Mesothelial cell of epicardium (in vitro differentiated cells): ENCODE results near the gene GARIN3. TPM values are rescaled to one million over a fixed set of nuclear protein-coding genes. Genes with fewer than 3 reads are reported as not detected.

ENCODE experiments used
- DNase-seq, 2 experiments: peaks; one replicate each; pipeline ENCODE4 v3.0.0; 2021; ENCODE audit warnings: low spot score in 2 of 2; ENCODE audit not compliant: unreplicated experiment in 2 of 2
- H3K27ac Mint-ChIP-seq: 2 replicates; pipeline ENCODE4 v1.8.0; 2021; ENCODE audit warnings: mixed read lengths
- H3K27me3 Mint-ChIP-seq: 2 replicates; pipeline ENCODE4 v1.8.0; 2021; ENCODE audit warnings: low read depth, mixed read lengths
- H3K36me3 Mint-ChIP-seq: 2 replicates; pipeline ENCODE4 v1.8.0; 2021; ENCODE audit warnings: mixed read lengths
- H3K4me1 Mint-ChIP-seq: 2 replicates; pipeline ENCODE4 v1.8.0; 2021; ENCODE audit warnings: mixed read lengths
- H3K4me3 Mint-ChIP-seq: 2 replicates; pipeline ENCODE4 v1.8.0; 2021; ENCODE audit warnings: mild to moderate bottlenecking, moderate library complexity, mixed read lengths
- H3K9me3 Mint-ChIP-seq: 2 replicates; pipeline ENCODE4 v1.8.0; 2021; ENCODE audit warnings: mixed read lengths
- CTCF ChIP-seq: fragments of 200-600 bp; sonication (generic); IDR thresholded peaks from one replicate; pipeline ENCODE4 v1.5.0; 2021; ENCODE audit warnings: antibody characterized with exemption; ENCODE audit not compliant: unreplicated experiment
- total RNA-seq: library from RNA; stranded (reverse); gene quantifications from 3 replicates; pipeline ENCODE4 v1.2.1, GENCODE V29; 2021

GARIN3 gene
- total RNA-seq, 1 donor from 2014 or later: not detected

GRCh38 chr5:157115502-157115901 is 50.6 kb downstream of the GARIN3 start:
- H3K36me3 Mint-ChIP-seq: no peaks in the 10 kb centered on the region
- H3K9me3 Mint-ChIP-seq: no peaks in the 10 kb centered on the region
- no peak overlapping the region for H3K27ac Mint-ChIP-seq
- H3K4me3 Mint-ChIP-seq: no peak overlapping the region
- no peak for TF ChIP-seq CTCF
- H3K27me3 Mint-ChIP-seq: no peaks in the 10 kb centered on the region
- DNase-seq: no peak
- H3K4me1 Mint-ChIP-seq: no peaks in the 10 kb centered on the region

GRCh38 chr5:157115012-157115411 is 51.1 kb downstream of the GARIN3 start:
- no peak overlapping the region for H3K27ac Mint-ChIP-seq
- no peaks in the 10 kb centered on the region for H3K9me3 Mint-ChIP-seq
- no peaks in the 10 kb centered on the region for H3K27me3 Mint-ChIP-seq
- no peak for TF ChIP-seq CTCF
- H3K4me1 Mint-ChIP-seq: no peaks in the 10 kb centered on the region
- DNase-seq: no peak
- H3K4me3 Mint-ChIP-seq: no peak overlapping the region
- H3K36me3 Mint-ChIP-seq: no peaks in the 10 kb centered on the region

- no peak for DNase-seq
- no peak for TF ChIP-seq CTCF
- H3K4me3 Mint-ChIP-seq: no peak overlapping the region
- no peaks in the 10 kb centered on the region for H3K36me3 Mint-ChIP-seq
- H3K27me3 Mint-ChIP-seq: no peaks in the 10 kb centered on the region
- no peaks in the 10 kb centered on the region for H3K9me3 Mint-ChIP-seq
- H3K27ac Mint-ChIP-seq: no peak overlapping the region
- H3K4me1 Mint-ChIP-seq: no peaks in the 10 kb centered on the region
Measured at GRCh38 chr5:157113002-157113401, 53.1 kb downstream of the GARIN3 start.

Other genes starting within 250 kb of the GARIN3 start
- not detected in 3 replicates for gene TIMD4, start 203.0 kb downstream of the GARIN3 start, total RNA-seq
- gene HAVCR1, start 107.1 kb downstream of the GARIN3 start, total RNA-seq: 0.20 to 0.66 TPM (median 0.25 TPM) in 3 replicates
- gene HAVCR2, start 57.2 kb downstream of the GARIN3 start, total RNA-seq: 0.84 to 1.2 TPM (median 0.86 TPM) in 3 replicates
- gene MED7, start 23.4 kb downstream of the GARIN3 start, total RNA-seq: 9.8 to 11.1 TPM (median 11.1 TPM) in 3 replicates
- 0.09 TPM in 1 of 3 replicates, not detected in the others for gene ITK, start 14.6 kb upstream of the GARIN3 start, total RNA-seq
- gene CYFIP2, start 99.9 kb upstream of the GARIN3 start, total RNA-seq: 80.9 to 82.9 TPM (median 82.2 TPM) in 3 replicates